Measurements from ENCODE around the gene USP20. TPM values are rescaled to one million over a fixed set of nuclear protein-coding genes. Genes with fewer than 3 reads are reported as not detected.
"Not testable (repeated sequence)": the region's sequence is repeated elsewhere in the genome, so short reads cannot be mapped to it uniquely, and the experiment has no call there.

Gene USP20
- 14.0 TPM for total RNA-seq
- long read RNA-seq, full-length matches to known transcripts = 7 of 20 reads
- long read RNA-seq, partial matches to known transcripts = 7 of 20 reads
- long read RNA-seq, other reads (novel, unspliced or antisense) = 6 of 20 reads

DNA sequence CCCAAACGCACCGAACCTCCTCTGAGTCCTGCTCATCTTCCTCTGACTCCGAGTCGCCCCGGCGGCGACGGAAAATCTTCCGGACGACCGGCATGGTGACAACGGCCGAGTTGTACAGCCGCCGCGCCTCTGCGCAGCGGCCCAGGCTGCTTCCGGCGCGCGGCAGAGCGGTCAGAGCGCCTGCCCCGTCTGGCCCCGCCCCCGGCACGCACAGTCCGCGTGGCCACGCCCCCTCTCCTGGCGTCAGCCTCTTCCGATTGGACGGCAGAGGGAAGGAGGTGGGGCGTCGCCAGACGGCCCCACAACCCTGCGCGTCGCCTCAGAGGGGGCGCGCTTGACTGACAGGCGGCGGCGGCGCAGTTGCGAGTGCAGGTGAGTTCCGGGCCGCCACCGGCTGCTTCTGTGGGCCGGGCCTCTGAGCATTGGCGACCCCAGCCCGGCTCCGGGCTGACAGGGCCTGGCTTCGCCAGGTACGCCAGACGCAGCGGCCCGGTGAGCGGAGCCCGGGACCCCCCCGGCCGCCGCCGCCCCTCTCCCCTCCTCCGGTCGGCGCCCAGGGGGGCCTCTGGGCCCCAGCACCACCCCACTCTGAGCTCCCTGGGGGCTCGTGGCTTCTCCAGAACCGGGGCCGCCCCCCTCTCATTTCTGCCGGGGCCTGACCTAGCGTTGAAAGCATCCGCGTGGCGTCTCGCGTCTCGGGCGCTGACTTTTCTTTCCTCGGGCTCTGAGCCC lies at the start of gene USP20, which contains the start of gene C9orf78:
Gene USP20 (plus strand): TSS at position 331 of the 732 bp plus-strand sequence. CDS start 17,098 bp downstream, outside the sequence.
Gene C9orf78 (minus strand): TSS at position 148 of the 732 bp plus-strand sequence. CDS start 54 bp downstream, at position 94.
- peak; percentile 100 for ATAC-seq
- DNase-seq (ENCODE audit: missing footprints) = peak; percentile 98
- intact Hi-C loops (cut with DNase I) = no loop called here

- ATAC-seq (no peak), DNase-seq (ENCODE audit: missing footprints) (no peak)
- intact Hi-C loops (cut with DNase I) = no loop called here
These were observed 49.4 kb upstream of the USP20 start for GRCh38 chr9:129785866-129786265.

DNA sequence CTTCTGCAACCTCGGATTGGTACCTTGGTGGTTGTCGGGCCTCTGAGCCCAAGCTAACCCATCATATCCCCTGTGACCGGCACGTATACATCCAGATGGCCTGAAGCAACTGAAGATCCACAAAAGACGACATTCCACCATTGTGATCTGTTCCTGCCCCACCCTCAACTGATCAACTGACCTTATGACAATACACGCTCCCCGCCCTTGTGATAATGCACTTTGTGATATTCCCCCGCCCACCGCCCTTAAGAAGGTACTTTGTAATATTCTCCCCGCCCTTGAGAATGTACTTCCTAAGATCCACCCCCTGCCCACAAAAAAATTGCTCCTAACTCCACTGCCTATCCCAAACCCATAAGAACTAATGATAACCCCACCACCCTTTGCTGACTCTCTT lies 48.8 kb upstream of the USP20 start:
- DNase-seq (ENCODE audit: missing footprints) = no peak
- intact Hi-C loops (cut with DNase I) = no loop called here
- no peak for ATAC-seq

- ATAC-seq (no peak), DNase-seq (ENCODE audit: missing footprints) (no peak)
- intact Hi-C loops (cut with DNase I) = no loop called here
These were observed 40.7 kb upstream of the USP20 start for GRCh38 chr9:129794549-129794948.

- intact Hi-C loops (cut with DNase I); ATAC-seq; DNase-seq (ENCODE audit: missing footprints): not testable (repeated sequence)
These were observed 39.2 kb upstream of the USP20 start for GRCh38 chr9:129796029-129796428.

GRCh38 chr9:129798973-129799372 lies 36.3 kb upstream of the USP20 start:
- intact Hi-C loops (cut with DNase I) = no loop called here
- no peak for ATAC-seq
- no peak for DNase-seq (ENCODE audit: missing footprints)

DNA sequence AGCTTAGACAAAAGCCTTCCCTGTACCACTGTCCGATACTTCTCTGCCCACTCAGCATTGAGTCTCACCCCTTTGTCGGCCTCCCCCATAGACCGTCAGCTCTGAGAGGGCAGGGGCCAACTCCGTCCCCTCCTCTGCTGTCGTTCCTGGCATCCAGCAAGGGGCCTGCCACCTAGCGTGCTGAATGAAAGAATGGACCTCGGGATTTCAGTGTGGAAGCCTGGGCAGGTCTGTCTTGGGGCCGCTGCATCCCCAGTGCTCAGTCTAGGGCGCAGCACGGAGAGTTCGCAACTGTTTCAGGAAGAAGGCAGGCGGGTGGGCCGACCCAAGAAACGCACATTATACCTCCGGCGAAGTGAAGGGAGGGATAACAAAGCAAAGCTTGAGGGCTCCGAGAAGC lies 33.8 kb upstream of the USP20 start:
- no peak for DNase-seq (ENCODE audit: missing footprints)
- intact Hi-C loops (cut with DNase I) = no loop called here
- ATAC-seq = no peak

GRCh38 chr9:129802833-129803675 lies 32.2 kb upstream of the USP20 start, which contains the start of gene TOR1B:
TSS of gene TOR1B (plus strand) at chr9:129803184. CDS start at chr9:129803213, 29 bp downstream.
- peak; percentile 97 for DNase-seq (ENCODE audit: missing footprints)
- peak; percentile 99 for ATAC-seq
- intact Hi-C loops (cut with DNase I) = no loop called here

DNA sequence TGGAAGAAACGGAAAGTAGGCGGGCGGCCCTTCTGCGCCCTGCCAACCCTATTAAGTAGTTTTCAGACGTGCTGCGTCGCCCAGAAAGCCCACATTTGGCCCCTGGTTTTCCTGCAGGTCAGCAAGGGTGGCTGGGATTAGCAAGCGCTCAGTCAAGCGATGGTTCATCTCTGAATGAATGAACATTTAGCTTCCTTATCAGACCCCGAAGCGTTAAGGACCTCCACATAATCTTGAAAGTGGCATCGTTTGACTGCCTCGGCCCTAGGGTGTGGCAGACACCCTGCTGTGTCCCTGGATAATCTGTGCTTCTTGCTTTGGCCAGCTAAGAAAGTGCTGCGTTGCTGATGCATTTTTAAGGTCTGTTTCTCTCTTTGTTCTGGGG lies 31.6 kb upstream of the USP20 start:
- no peak for DNase-seq (ENCODE audit: missing footprints)
- ATAC-seq = no peak
- intact Hi-C loops (cut with DNase I) = no loop called here

GRCh38 chr9:129806061-129806460 lies 29.2 kb upstream of the USP20 start:
- intact Hi-C loops (cut with DNase I) = no loop called here

DNA sequence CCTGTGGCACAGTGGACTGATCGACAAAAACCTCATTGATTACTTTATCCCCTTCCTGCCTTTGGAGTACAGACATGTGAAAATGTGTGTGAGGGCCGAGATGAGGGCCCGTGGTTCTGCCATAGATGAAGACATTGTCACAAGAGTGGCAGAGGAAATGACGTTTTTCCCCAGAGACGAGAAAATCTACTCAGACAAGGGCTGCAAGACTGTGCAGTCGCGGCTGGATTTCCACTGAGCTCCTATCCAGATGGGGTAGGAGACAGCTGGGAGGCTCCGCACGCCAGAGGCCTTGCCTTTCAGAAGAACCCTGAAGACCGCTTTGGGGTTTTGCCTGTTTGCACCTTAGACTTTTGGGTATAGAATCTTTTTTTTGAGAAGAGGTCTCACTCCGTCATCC lies 25.9 kb upstream of the USP20 start:
- DNase-seq (ENCODE audit: missing footprints) (no peak), ATAC-seq (no peak)
- intact Hi-C loops (cut with DNase I) = no loop called here

More at GRCh38 chr9:129806061-129806460, 29.2 kb upstream of the USP20 start:
- no peak for DNase-seq (ENCODE audit: missing footprints)
- no peak for ATAC-seq

DNA sequence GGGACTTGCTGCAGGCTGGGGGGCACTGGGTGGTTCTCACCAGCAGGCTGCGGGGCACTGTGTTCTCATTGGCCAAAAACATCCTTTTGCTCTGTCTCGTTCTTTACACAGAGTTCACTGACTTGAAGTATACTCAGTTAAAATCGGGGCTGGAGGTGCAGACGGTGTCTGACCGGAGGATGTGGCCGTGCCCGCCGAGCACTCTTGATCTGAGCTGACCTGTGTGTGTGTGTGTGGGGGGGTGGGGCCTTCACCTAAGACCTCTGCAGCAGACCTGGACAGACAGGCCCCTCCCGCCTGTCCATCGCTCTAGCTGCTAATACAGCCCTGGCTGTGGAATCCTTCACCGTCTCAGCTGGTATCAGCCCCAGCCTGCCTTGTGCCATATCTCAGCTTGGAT lies 25.1 kb upstream of the USP20 start:
- DNase-seq (ENCODE audit: missing footprints) (no peak), ATAC-seq (no peak)
- intact Hi-C loops (cut with DNase I) = no loop called here

GRCh38 chr9:129810788-129811187 lies 24.5 kb upstream of the USP20 start:
- DNase-seq (ENCODE audit: missing footprints) (no peak), ATAC-seq (no peak)
- intact Hi-C loops (cut with DNase I) = no loop called here

GRCh38 chr9:129811967-129812363 lies 23.3 kb upstream of the USP20 start:
- DNase-seq (ENCODE audit: missing footprints) (no peak), ATAC-seq (no peak)
- intact Hi-C loops (cut with DNase I) = no loop called here

GRCh38 chr9:129812385-129812784 lies 22.9 kb upstream of the USP20 start:
- DNase-seq (ENCODE audit: missing footprints) (no peak), ATAC-seq (no peak)
- intact Hi-C loops (cut with DNase I) = no loop called here

DNA sequence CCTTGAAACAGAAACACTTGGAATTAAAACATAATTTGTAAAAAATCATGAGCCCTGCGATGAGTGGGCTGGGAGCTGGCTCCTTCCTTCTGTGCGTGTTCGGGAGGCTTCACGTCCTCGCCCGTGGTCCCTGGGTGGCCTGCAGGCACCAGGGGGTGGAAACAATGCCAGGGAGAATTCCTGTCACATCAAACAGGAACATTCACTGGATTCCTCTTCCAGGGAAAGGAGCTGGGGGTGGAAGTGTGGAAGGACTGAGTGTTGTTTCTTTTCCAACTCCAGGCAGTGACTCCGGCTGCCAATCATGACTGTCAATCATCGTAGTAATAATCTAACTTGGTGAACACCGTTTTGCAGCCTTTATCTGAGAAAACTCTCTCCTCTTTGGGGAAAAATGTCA lies 21.6 kb upstream of the USP20 start:
- ATAC-seq (no peak), DNase-seq (ENCODE audit: missing footprints) (no peak)
- intact Hi-C loops (cut with DNase I) = no loop called here

DNA sequence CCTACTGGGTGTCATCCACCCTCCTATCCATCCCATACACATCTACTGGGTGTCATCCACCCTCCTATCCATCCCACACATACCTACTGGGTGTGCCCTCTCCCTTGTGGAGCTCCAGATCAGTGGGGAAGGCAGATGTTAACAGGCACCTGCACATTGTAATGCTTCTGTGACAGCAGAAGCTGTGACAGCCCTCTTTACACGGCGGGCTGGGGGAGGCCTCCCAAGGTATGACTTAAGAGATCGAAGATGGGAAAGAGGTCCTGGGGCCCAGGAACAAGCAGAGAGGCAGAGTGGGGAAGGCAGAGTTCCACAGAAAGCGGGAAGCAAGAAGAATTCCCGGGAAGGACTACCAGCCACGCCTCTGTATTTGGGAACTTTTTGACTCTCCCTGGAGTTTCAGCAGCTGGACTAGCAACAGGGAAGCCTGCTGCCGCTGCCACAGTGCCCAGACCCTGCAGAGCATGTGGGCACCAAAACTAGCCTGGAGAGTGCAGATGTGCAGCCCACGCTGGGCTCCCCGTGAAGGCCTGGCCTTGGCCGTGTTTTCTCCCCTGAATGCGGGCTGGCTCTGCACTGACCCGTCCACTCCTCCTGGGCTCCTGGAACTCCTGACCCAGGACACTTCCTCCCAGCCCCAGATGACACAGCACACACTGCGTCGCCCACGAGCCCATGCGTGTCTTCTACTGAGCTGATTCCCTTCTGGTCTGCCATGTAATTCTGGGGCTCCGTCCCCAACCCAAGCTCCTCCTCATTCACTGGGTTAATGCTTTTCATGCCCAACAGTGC lies 20.6 kb upstream of the USP20 start:
- ATAC-seq = no peak
- DNase-seq (ENCODE audit: missing footprints) = no peak
- intact Hi-C loops (cut with DNase I) = no loop called here

GRCh38 chr9:129815278-129815677 lies 20.0 kb upstream of the USP20 start:
- no peak for ATAC-seq
- no peak for DNase-seq (ENCODE audit: missing footprints)
- intact Hi-C loops (cut with DNase I) = no loop called here
